ENCODE measurements around the gene ACOXL. TPM values are rescaled to one million over a fixed set of nuclear protein-coding genes. Genes with fewer than 3 reads are reported as not detected.
A peak's percentile ranks its signal among the peaks of the same experiment; 100 is the strongest.

Gene ACOXL
- total and polyA plus RNA-seq, 2 of the 8 experiments (the other 6 are each of a cell fraction or from before 2014, with no cell fraction given) = 11.4 to 20.6 TPM

DNA sequence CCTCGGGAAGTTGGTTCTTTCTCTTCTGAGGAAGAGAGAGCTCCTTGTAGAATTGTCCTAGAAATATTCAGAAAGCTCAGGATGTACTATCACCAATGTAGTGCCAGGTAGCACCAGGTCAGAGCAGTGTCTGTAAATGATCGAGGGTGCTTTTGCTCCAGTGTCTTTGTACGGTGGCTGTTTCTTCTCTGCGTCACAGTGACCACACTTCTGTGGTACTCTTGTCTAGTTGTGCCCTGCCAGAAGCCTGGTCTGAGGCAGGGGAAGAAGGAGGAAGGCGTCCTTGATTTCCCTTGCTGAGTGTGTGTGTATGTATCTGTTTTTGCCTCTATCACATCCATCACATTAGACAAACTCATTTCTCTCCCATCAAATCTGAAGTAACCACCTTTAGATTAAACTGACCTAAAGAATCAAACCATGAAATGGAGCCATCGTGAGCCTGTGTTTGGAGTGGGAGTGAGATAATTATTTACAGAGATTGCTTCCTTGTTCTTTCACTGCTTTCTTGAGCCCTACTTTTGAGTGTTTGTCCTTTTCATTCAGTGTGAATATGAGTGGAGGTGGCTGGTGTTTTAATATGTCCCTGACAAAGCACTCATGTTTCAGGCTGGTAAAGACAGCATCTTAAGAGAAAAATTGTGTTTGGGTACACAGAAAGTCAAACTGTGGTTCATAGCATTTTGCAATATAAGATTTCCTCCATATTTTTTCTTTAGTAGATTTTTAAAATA, 97.2 kb downstream of the ACOXL start:
- Histone ChIP-seq H4K91ac (replicated peaks; ENCODE audit: insufficient read length, low read length) (no peak overlapping the region), H3K79me1 (ENCODE audit: low read depth, low read length) (no peaks in the 10 kb centered on the region), H3K27me3 (replicated peaks in 1 of 4; ENCODE audit: control insufficient read depth in 3 of 4, extremely low read depth in 1 of 4, insufficient read depth in 3 of 4, low read length in 3 of 4) (no peaks in the 10 kb centered on the region), H3K4me2 (ENCODE audit: insufficient read depth in 1 of 2, low read depth in 2 of 2, low read length in 2 of 2) (no peak overlapping the region), H4K20me1 (replicated peaks in 1 of 2; ENCODE audit: control insufficient read depth in 1 of 2, insufficient read depth in 2 of 2, low read length in 2 of 2) (no peaks in the 10 kb centered on the region), H2BK5ac (ENCODE audit: low read depth, low read length) (no peak overlapping the region), H3K4ac (replicated peaks; ENCODE audit: insufficient read length, low read depth, low read length) (no peak overlapping the region), H3K4me3 (ENCODE audit: extremely low read depth in 1 of 4, insufficient read depth in 2 of 4, low read depth in 3 of 4, low read length in 4 of 4) (no peak overlapping the region), H2AFZ (ENCODE audit: low read length) (no peak overlapping the region), H2BK20ac (ENCODE audit: low read length) (no peak overlapping the region), H3K23ac (ENCODE audit: insufficient read length) (no peak overlapping the region), H4K8ac (ENCODE audit: extremely low read depth, insufficient read depth, low read length) (no peak overlapping the region), H2BK15ac (ENCODE audit: low read length) (no peak overlapping the region), H3K27ac (ENCODE audit: low read depth, low read length) (no peak overlapping the region), H3K14ac (ENCODE audit: insufficient read length) (no peak overlapping the region), H3K23me2 (ENCODE audit: low read depth, low read length) (no peaks in the 10 kb centered on the region), H4K5ac (ENCODE audit: insufficient read length, low read depth, low read length) (no peak overlapping the region), H3K4me1 (replicated peaks in 1 of 4; ENCODE audit: control insufficient read depth in 3 of 4, insufficient read depth in 4 of 4, low read length in 3 of 4) (peaks cover 2 to 14% (median 8%) of the 10 kb centered on the region in 4 experiments; a peak in 6 of 7 replicates), H3K18ac (ENCODE audit: extremely low read depth, low read length) (no peak overlapping the region), H2BK12ac (ENCODE audit: low read depth, low read length) (no peak overlapping the region), H3K56ac (replicated peaks; ENCODE audit: insufficient read length, low read depth, low read length) (no peak overlapping the region), H3K79me2 (ENCODE audit: control insufficient read depth in 1 of 2, insufficient read depth in 2 of 2, low read length in 2 of 2) (no peaks in the 10 kb centered on the region), H2BK120ac (replicated peaks; ENCODE audit: low read depth, low read length) (no peak overlapping the region), H3K9me3 (ENCODE audit: insufficient read depth in 2 of 2, low read depth in 1 of 2, low read length in 1 of 2) (no peaks in the 10 kb centered on the region), H3K9ac (replicated peaks in 1 of 4; ENCODE audit: extremely low read depth in 1 of 4, low read depth in 3 of 4, low read length in 3 of 4) (no peak overlapping the region; a peak in 1 of 7 replicates), H2AK5ac (ENCODE audit: low read depth, low read length) (0 out of 2 replicates have a peak overlapping the region, but pooled peaks have one; percentile 6), H3K36me3 (ENCODE audit: control insufficient read depth in 2 of 4, insufficient read depth in 4 of 4, low read length in 3 of 4) (peaks cover 0 to 4% (median 3%) of the 10 kb centered on the region in 4 experiments; a peak in 2 of 8 replicates)
- DNase-seq (ENCODE audit: low read depth in 1 of 2, low spot score in 2 of 2) (no peak), FAIRE-seq (no peak)
- 92% methylated on average over 6 of the region's 6 CpGs; no CpG with 5 or more reads in 1 of the 2 experiments for WGBS, 2 experiments (ENCODE audit: extremely low coverage in 1 of 2, insufficient coverage in 1 of 2, insufficient read length in 1 of 2, insufficient replicate concordance in 2 of 2, low coverage in 1 of 2, low lambda C conversion rate in 2 of 2, missing lambda C conversion rate in 1 of 2)
- POLR2A ChIA-PET (ENCODE audit: partially characterized antibody) = no interaction called here
- CTCF ChIA-PET (ENCODE audit: partially characterized antibody) = interaction anchor here (0.6 to 1.4 kb wide), 5 partner anchors 10 to 46 kb away, joined by 3 to 5 read pairs (median 3); no protein-coding TSS in a partner anchor
- no peak for TF ChIP-seq RAD21 (IDR thresholded peaks at IDR 0.05 in 1 of 2, conservative IDR thresholded peaks at IDR 0.05 in 1 of 2; ENCODE audit: low read depth in 2 of 2, low read length in 2 of 2)
